Glomerular visceral epithelial cell (primary cell): ENCODE data around the gene TNS1.
"Not testable (repeated sequence)": the region's sequence is repeated elsewhere in the genome, so short reads cannot be mapped to it uniquely, and the experiment has no call there.

Source experiments
- DNase-seq: peaks from one replicate; pipeline ENCODE4 v3.0.0-alpha.2; 2016; ENCODE audit errors: extremely low spot score

TNS1 gene

DNA sequence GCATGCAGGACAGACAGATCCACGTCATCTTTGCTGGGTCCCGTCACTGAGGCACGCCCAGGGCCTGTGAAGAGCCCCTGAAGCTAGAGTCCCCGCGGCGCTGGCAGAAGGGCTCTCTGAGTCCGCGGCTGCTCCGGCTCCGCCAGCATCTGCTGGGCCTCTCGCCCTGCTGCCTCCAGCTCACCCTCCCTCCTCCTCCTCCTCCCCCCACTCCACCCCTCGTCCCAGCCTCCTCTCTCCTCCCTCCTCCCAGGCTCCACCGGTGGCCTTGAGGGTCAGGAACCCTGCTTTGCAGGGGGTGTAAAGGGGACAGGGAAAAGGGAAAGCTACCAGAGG lies at the start of gene TNS1:
Gene TNS1, minus strand, starts transcription at position 151 of the 336 bp plus-strand sequence. Its CDS starts 123 bp downstream, at position 28.
- DNase-seq: no peak

DNA sequence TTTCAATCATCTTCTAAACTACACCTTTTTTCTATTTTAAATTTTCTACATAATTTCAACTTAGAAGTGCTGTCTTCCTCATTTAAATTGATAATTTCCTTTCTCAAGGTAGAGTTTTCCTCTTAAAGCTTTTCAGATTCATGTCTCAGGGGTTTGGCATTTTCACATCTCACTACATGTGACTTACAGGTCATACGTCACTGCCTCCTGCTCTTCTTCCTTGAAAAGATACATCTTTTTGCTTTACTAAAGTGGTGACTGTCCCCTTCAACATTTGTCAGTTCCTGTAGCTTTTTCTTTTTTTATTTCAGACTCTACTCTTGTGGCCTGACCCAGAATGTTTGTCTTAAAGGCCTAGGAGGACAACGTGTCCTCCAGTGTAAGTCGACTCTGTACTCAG lies 49.1 kb upstream of the TNS1 start:
- no peak for DNase-seq

DNA sequence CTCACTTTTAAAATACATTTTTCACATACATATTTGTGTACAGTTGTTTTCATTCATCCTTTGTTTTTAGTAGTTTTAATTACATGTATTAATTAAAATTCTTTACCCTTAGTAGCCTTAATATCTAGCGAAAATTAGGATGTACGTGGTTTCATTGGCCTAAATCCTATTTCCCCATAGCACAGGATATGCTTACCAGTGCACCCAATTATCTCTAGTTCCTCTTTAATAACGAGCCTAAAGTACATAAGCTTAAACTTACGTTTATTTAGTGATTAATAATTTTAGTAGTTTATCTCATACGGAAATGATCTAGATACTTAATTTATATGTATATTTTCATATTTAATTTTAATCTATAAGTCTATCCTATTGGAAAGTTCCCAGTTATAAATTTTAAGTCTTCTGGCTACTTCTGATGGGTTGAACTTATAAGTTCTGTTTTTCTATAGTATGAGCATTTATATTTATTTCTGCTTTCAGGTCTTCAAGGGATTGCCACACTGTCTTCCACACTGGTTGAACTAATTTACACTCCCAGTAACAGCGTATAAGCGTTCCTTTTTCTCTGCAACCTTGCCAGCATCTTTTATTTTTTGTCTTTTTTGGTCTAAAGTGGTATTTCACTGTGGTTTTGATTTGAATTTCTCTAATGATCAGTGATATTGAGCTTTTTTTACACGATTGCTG lies 44.9 kb upstream of the TNS1 start:
- no peak for DNase-seq

DNA sequence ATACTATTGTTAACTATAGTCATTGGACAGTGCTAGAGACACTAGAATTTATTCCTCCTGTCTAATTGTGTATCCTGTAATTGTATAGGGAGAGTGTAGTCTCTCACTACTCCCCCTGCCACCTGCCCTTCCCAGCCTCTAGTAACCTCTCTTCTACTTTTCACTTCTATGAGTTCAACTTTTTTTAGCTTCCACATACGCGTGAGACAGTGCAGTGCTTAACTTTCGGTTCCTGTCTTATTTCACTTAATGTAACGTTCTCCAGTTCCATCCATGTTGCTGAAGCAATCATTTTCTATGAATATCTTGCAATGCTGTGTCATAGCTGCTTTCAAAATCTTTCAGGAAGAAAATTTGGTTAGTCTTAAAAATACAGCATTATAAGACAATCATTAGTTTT lies 43.4 kb upstream of the TNS1 start:
- no peak for DNase-seq

DNA sequence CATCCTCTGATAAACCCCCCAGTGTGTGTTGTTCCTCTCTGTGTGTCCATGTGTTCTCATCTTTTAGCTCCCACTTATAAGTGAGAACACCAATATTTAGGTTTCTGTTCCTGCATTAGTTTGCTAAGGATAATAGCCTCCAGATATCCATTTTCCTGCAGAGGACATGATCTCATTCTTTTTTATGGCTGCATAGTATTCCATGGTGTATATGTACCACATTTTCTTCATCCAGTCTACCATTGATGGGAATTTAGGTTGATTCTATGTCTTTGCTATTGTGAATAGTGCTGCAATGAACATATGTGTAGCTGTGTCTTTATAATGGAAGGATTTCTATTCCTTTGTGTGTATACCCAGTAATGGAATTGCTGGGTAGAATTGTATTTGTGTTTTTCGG lies 41.8 kb upstream of the TNS1 start:
- DNase-seq: not testable (repeated sequence)

DNA sequence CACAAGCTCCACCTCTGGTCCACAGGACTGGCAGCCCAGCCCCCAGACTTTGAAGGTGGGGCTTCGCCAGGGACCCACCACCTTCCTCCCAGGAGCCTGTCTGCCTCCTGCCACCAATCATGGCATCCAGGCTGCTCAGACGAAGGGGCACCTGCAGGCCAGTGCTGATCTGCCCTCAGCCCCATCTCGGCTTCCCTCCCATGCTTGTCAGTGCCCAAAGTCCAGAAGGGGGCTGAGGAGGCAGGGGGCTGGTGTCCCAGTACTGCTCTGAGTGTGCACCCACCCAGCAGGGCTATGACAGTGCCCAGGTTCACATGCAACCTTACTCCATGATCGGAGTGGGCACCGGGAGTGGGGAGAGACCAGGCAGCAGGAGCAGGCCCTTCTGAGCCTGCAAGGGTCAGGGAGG lies 40.9 kb upstream of the TNS1 start:
- no peak for DNase-seq

DNA sequence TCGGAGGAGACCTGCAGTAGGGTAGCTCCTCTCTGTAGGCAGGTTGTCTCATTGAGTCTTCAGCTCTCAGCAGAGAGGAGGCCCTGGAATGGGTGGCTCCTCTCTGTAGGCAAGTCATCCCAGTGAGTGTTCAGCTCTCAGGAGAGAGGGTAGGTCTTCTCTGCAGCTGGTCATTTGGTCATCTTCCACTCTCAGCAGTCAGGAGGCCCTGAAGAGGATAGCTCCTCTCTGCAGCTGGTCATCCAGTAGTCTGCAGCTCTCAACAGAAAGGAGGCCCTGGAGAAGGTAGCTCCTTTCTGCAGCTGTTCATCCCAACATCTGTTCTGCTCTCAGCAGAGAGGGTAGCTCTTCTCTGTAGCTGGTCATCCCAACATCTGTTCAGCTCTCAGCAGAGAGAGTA lies 40.3 kb upstream of the TNS1 start:
- no peak for DNase-seq

DNA sequence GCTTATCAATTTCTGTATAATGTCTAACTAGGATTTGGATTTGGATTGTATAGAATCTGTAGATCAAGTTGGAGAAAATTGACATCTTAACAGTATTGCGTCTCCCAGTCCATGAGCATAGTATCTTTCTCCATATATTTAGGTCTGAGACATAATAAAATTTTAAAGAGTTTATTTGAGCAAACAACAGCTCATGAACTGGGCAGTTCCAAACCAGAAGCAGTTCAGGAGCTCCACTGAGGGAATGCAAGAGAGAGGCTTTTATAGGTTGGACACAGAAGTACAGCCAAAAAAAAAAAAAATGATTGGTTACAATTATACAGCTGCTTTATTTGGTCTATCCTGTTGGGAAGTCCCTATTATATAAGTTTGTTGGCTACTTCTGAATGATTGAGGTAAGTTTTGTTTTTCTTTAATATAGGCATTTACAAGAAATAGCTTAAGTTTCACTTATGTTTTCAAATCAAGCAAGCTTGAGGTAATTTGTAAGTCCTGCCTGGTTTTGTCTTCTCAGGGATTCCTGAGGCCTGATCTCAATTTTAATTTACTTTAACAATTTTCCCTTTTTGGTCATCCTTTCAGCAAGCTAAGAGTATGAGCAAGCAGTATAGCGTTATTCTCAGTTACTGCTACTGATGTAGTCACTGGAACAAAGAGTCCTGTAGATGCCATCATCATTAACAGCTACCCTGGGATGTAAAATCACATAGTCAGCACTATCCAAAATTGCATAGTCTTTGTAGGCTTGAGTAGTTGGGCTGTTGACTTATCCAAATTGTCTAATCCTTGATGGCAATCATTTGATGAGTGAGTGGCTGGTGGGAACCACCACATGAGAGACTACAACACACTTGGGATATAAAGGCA lies 38.7 kb upstream of the TNS1 start:
- DNase-seq: no peak

DNA sequence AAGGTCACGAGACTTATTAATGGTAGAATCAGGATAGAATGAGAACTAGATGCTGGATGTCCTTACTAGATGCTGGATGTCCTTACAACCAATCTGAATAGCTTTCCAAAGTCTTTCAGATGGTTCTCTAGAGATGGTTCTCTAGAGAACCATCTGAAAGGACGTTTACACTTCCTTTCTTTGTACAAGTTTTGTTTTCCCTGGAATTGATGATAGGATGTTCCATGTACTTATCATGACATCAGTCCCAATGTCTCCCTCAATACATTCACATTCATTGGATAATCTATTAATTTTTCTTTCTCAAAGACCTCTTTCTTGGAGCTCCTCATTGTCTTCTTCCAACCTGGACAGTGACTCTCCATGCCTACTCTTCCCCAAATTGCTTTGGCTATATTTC lies 38.1 kb upstream of the TNS1 start:
- no peak for DNase-seq

DNA sequence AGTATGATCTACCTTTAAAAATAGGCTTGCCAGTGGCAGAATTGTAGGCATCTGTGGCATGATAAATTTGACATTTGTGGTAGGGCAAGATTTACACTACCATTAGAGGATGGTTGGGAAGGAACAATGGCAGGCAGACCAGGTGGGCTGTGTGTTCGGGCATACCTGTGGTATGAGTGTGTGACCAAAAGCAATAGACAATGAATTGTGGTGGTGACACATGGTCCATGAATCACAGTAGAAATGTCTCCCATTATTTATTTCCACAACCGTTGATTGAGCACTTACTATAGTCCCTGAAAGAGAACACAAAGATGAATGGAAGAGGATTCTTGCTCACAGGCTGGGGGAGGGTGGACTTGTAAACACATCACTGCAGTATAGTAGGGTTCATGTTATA lies 36.4 kb upstream of the TNS1 start:
- peak; percentile 78 for DNase-seq

DNA sequence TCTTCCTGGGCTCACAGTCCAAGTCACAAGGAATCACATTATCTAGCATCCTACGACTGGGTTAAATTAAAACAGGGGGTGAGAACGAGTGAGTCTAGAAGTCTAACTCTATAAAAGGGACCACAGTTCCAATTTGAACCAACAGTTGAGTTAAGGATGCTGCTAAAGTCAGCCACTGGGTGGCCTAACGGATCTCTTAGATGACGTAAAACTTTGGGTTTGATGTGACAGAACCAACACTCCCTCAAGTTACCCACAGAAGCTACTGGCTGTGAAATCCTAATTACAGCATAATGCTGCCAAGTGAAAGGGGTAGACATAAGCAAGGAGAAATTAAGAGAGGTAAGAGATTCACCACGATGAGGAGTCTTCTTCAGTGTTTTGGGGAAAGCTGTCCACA lies 33.6 kb upstream of the TNS1 start:
- no peak for DNase-seq

DNA sequence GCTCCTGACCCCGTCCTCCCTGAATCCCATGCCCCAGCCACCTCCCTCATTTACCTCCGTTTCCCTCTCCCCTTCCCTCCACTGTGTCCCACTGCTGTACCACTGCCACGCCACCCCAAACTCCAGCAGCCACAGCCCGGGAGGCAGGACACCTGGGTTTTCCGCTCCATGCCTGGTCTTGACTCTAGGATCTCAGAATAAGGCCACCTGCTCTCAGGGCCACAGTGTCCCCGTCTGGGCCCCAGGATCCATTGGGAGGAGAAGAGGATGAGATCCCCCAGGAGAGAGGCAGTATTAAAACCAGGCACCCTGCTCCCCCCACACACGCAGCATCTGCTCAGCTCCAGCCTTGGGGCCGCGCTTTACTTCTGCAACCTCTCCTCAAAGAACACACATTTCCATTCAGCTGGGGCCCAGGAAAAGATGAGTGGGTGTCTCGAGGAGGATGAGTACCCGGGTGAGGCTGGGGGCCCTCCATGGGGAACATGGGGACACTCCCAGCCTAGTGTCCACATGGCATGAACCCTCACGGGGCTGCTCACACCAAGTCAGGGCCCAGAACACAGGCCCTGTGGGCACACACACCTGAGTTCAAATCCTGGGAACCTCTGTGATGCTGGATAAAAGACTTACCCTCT lies 32.8 kb upstream of the TNS1 start:
- DNase-seq: no peak

DNA sequence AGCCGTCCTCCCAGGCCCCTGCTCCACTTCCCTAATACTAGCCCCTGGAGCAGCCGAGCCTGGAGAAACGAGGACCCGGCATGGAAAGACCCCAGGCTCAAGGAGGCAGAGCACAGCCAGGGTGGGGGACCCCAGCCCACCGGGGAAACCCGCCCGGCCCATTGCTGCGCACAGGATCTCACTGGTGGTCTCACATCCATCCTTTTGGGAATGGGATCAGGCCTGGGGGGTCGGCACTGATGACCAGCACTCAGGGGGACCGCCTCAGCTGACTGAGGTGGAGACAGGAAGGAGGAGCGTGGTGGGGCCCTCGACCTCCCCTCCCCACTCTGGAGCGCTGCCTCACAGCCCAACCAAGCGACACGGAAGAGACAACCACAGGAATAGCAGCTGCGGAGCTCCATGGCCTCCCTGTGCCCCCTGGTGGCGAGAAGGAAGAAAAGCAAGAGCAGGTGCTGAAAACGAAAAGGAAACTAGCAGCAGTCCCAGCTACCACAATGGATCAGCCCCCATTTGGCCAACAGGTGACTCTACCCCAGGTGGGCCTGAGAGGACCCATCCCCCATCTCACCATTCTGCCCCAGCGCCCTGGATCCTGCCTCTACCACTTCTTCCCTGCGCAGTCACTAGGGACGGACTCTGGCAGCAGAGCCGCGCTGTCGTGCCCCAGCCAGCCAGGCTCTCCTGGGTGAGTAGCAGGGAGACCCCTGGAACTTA lies 31.9 kb upstream of the TNS1 start:
- peak; percentile 82 for DNase-seq

DNA sequence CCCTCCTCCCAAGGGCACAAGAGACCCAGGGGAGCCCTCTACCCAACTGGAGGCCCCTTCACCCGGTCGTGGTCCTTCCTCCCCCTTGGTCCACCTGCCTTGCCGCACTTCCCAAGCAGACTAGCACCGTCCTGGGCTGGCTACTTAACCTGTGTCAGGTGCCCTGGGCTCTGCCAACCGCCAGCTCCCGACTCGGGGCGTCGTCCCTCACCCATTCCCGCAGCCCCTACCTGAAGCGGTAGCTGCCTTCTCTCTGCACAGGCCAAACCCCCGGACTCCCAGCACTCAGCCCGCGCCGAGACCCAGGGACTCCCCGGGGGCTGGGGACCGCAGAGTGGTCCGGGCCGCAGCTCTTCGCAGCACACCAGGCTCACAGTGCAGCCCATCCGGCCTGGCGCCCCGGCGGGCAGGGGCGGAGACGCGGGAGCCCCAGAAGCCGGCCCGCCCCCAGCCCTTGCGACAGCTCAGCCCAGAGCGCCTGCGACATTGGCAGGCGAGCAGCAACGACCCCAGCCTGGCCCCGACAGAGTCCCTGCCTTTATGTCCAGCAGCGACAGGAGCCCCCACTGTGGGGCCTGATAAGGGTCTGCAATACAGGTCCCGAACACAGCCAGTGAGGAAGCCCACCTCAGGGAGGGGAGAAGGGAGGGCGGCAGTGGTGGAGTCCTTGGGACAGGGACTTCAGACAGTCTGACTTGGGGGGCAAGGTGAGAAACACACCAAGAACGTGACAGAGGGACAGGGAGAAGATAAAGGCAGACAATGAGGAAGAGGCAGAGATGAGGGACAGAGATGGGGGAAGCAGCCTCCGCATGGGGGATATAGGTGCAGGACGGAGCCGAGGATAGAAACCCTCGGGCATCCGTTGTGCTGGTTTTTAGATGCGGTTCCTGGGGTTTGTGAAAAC lies 31.0 kb upstream of the TNS1 start:
- DNase-seq: no peak

DNA sequence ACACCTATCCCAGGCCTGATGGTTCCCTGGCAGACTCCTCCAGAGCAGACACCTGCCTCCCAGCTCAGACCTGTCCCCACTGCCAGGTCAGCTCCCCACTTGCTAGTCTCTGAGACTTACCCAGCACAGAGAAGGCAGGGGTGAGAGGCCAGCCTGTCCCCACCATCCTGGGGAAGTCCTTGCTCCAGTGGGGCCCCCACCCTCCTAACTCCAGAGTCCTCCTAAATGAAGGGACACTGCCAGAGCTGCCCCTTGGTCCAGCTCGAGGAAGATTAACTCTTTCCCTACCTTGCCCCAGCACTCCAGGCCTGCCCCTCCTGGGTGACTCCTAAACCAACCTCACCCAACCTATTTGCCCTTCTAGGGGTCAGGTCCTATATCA lies 30.4 kb upstream of the TNS1 start:
- no peak for DNase-seq

DNA sequence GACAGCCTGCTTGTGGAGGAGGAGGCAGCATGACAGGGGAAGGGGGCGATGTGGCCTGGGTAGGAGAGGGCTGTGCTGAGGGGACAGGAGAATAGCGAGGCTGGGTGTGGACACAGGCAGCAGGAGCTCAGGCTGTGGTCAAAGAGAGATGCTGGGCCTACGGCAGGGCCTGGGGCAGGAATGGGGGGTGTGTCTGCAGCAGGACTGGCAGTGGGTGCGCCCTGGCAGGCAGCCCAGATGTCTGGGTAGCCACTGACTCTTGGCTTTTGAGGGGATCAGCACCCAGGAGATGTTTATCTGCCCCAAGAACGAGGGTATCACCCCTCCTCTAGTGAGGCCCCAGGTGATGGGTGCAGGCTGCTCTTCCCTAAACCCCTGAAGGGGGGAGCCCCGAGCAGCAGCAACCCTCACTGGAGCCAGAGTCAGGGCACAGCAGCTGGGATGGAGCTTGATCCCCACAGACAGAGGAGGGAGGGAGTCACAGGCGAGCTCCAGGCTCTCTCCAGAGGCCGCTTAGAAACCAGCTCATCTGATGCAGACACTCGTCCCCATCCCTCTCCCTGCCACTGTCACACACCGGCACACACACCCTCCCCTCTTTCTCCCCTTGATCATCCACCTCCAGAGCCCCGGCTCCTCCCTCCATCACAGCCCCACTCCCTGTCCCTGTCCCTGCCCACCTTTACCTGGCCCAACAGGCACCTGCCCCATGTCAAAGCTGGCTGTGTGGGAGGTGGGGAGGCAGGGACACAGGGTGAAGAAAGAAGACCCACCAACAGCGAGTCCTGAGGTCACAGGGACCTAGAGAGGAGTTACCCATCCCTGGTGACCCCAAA lies 29.8 kb upstream of the TNS1 start:
- DNase-seq: peak; percentile 30

DNA sequence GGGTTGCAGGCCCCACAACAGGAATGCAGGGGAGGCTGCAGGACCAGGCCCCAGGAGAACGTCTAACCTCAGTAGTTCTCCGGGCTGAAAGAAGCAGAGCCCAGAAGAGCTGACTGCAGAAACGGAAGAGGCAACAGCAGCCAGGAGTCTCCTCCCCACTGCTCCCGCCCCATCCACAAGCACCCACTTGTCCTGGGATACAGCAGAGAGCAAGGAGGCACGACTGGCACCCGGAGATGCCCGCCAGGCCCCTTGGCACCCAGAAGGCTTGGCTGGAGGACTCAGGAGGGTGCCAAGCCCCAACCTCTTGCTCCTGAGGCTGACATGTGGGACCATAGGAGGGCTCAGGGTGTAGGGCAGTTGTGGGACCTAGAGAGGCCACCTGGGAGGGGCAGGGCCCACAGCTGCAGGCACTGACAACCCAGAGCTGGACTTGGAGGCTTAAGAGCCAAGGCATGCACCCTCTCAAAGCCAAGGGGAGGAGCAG lies 29.0 kb upstream of the TNS1 start:
- DNase-seq: no peak

DNA sequence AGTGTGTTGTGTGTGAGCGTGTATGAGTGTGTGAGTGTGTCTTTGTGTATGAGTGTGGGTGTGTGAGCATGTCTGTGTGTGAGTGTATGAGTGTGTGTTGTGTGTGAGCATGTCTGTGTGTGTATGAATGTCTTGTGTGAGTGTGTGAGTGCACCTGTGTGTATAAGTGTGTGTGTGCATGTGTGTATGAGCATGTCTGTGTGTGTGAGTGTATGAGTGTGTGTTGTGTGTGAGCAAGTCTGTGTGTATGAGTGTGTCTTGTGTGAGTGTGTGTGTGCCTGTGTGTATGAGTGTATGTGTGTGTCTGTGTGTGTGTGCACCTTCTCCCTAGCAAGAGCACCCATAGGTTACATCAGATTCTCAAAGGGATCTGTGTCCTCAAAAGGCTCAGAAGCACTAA lies 28.5 kb upstream of the TNS1 start:
- DNase-seq: no peak

DNA sequence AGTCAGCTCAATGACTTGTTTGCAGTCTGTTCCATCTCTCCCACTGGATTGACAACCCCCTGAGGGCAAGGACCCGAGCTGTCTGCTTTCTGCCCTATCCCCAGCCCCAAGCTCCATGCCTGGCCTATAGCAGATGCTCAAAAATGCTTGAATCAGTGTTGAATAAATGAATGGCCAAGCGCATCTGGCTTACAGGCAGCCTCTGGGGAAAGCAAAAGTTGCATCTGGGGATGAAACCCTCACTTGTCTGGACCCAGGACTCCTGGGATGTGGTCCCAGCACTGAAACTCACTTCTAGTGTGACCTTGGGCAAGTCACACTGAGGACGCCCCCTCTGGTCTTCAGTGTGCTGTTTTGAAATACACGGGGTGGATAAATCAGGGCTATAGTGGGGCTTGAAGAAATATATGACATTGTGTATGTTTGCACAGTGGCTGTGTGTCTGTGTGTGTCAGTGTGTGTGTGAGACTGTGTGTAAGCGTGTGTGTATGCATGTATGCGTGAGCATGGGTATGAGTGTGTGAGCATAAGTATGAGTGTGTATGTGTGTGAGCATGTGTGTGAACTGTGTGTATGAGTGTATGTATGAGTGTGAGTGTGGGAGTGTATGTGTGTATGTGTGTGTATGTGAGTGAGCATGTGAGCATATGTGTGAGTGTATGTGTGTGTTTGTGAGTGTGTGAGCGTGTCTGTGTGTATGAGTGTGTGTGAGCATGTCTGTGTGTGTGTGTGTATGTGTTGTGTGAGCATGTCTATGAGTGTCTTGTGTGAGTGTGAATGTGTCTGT lies 27.8 kb upstream of the TNS1 start:
- no peak for DNase-seq
